SU-DHL-6 (cell line): ENCODE data around the gene CFAP54.

ENCODE experiments used
- CTCF ChIP-seq: fragments of 200-600 bp; sonication (generic); IDR thresholded peaks from one replicate; pipeline ENCODE4 v1.5.1; 2017; ENCODE audit warnings: antibody characterized with exemption, mild to moderate bottlenecking, low read length, moderate library complexity; ENCODE audit not compliant: insufficient read depth, poor library complexity, severe bottlenecking
- EZH2phosphoT487 ChIP-seq: fragments of 200-600 bp; sonication (generic), shearing (Covaris generic); conservative IDR thresholded peaks from 2 replicates; pipeline ENCODE4 v1.6.1; 2018; ENCODE audit warnings: mild to moderate bottlenecking, antibody characterized with exemption, low read length, moderate library complexity, mixed read lengths

- TF ChIP-seq CTCF (no peak), EZH2phosphoT487 (no peak)
Measured at GRCh38 chr12:96829354-96829753, 340.0 kb downstream of the CFAP54 start.
